ENCODE measurements around the gene EMD.
"Not testable (repeated sequence)": the region's sequence is repeated elsewhere in the genome, so short reads cannot be mapped to it uniquely, and the experiment has no call there.

EMD gene

DNA sequence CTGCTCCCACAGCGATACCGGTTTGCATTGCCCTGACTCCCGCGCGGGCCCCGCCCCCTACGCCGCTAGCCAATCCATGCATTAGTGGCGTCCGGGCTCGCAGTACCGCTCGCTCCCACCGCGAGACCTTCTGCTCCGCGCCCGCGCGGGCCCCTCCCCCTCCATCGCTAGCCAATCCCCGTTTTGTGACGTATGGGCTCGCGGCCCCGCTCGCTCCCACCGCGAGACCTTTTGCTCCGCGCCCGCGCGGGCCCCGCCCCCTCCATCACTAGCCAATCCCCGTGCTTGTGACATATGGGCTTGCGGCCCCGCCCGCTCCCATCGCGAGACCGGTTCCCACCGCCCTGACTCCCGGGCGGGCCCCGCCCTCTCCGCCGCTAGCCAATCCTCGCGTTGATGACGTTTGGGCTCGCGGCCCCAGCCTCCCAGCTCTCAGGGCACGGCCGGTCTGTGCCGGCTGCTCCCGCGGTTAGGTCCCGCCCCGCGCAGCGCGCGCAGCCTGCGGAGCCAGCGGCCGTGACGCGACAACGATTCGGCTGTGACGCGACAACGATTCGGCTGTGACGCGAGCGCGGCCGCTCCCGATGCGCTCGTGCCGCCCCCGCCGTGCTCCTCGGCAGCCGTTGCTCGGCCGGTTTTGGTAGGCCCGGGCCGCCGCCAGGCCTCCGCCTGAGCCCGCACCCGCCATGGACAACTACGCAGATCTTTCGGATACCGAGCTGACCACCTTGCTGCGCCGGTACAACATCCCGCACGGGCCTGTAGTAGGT, at the start of gene EMD:
Gene EMD (plus strand): TSS at position 497 of the 770 bp plus-strand sequence. CDS start 190 bp downstream, at position 687.
- DNase-seq (ENCODE audit: low spot score), result peak; percentile 96

DNA sequence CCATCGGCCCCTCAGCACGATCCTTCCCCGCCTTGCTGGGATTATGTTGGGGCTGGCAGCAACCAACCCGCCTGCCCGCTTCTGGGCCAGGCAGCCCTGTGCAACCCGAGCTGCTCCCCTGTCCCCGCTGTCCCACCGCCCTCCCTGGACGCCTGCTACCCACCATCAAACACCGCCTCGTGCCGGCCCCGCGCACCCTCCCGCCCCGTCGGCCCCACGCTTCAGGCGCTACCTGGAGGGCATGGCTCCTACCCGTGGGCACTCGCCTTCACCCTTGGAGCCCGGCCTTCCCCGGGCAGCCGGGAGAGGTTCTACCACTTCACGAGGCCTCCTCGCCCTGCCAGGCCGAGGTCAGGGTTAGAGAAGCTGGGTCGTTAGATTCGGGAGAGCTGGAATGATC, 46.5 kb upstream of the EMD start:
- DNase-seq (ENCODE audit: low spot score), result no peak

DNA sequence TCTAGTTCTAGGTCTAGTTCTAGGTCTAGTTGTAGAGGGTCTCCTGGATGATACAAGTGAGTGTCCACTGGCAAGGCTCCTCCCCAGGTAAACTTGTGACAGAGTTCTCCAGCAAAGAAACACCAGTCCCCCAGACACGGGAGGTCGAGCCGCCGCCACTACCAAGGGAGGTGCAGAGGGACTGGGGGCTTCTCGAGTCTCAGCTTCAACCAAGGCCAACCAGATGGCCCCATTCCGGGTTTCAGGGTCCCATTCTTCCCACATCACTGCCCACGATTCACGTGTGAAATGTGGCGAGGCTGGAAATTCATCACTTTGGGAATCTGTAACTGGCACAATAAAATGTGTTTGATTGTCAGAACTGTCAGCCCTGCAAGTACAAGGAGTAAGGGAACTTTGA, 46.0 kb upstream of the EMD start:
- no peak for DNase-seq (ENCODE audit: low spot score)

DNA sequence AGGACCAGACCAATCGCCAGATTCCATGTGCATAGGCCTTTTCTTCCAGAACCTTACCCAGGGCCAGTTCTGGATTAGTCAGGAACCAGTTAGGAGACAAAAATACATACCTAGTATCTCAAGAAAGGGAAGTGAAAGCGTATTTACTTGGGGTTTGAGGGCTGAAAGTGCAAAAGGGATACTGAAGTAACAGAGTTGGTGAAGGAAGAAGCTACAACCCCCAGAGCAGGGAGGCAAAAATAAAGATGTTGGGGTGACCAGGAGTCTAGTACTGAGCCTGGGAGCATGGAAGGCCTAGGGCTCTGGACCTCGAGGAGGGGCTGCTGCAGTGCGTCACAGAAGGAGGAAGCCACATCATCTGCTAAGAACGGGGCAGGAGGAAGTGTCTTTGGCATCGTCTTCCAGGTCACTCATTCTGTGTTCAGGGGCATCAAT, 45.2 kb upstream of the EMD start:
- DNase-seq (ENCODE audit: low spot score), result no peak

DNA sequence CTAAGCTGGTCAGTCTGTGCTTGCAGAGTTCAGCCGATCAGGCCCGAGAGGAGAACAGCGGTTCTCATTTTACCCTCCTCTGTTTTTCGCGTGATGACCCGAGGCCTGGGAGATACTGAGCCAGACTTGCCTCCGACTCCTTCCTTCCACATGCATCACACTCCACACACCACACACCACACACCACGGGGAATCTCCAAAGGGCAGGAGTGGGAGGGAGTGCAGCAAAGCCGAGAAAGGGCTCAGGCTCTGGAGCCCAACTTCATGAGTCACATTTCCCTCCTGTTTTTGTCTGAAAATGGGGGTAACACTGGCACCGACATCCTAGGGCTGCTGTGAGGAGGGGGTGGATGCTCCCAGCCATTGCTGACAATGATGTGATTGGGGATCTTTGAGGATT, 44.6 kb upstream of the EMD start:
- no peak for DNase-seq (ENCODE audit: low spot score)

DNA sequence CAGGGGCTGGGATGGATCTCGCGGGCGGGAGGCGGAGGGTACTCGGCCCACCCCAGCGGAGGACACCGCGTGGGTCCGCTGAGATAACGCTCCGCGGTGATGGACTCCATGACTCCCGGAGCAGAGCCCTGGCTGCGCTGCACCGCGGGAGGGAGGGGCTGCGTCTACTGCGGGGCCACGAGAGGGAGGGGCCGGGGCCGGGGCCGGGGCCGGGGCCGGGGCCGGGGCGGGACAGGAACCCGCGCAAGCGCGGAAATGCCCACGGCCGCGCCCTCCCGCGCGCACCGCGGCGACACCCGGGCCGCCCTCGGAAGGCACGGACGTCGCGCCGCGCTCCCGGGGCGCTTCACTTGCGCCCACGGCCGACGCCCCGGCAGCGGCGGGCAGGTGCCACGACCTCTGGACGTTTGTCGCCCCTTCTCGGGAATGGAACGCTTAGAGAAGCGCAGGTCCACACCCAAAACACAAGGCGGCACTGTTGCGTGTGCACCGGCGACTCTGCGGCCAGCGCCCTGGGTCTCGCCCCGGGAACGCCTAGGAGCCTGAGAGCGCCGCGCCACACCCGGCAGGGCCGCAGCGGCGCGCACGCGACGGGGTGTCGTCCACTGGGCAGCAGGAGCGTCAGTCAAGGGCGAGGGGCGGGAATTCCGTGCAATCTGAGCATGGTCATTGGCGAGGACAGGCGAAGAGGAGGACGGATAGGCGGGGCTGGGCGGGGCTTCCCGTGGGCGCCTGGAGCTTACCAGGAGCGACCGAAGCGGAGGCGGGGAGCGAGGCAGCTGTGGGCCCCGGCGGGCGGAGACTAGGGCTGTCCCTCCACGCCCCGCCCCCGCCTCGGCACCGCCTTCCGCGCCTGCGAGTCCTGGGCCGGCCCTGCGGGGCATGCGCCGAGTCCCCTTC, 37.4 kb upstream of the EMD start:
- DNase-seq (ENCODE audit: low spot score), result not testable (repeated sequence)

DNA sequence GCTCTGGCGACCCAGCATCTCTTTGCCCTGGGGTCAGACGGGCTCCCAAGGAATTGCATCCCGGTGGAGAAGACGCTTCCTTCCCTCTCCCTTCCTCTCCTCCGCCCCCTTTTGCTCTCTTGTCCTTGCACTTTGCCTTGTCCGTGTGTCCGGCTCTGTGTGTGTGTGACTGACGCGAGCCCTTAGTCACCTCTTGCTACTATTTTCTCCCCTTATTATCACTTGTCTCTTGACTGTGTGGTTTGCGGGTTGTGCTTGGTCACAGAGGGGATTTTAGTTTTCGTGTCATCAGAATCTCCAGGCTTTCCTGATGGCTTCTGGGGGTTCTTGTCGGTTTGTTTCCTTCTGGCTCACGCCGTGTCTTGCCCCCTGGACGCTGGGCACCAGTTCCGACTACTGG, 36.0 kb upstream of the EMD start:
- DNase-seq (ENCODE audit: low spot score), result not testable (repeated sequence)

DNA sequence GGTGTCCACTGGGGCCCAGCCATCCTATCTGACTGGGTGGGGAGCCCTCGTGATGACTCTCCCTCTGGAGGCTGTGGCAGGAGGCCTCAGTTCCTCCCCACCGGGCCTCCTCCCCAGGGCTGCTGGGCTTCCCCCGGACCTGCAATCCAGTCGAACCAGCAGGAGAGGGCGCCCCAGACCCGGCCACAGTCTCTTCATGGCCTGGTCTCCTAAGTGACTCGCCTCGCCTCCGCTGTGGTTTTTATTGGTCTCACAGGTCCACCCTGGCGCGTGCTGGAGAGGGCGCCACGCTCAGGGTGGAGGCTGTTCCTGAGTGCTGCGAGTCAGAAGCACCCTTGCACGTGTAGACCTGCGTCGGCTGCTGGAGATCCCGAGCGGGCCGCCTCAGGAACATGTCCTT, 35.5 kb upstream of the EMD start:
- DNase-seq (ENCODE audit: low spot score), result not testable (repeated sequence)

DNA sequence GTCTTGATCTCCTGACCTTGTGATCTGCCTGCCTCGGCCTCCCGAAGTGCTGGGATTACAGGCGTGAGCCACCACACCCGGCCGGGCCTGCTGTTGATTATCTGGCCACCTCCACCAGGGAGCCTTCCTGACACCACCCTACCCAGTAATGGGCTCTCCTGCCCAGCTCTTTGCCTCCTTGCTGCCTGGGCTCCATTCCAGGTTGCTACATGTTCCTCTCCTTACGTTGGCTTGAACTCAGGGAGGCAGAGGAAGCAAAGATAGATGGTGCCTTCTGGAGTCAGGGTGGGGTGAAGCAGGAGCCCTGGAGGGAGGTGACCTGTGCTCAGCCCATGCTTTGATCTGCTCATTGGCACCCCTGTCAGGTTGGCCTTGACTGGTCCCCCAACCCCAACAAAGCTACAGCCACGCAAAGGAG, 31.0 kb upstream of the EMD start:
- no peak for DNase-seq (ENCODE audit: low spot score)

DNA sequence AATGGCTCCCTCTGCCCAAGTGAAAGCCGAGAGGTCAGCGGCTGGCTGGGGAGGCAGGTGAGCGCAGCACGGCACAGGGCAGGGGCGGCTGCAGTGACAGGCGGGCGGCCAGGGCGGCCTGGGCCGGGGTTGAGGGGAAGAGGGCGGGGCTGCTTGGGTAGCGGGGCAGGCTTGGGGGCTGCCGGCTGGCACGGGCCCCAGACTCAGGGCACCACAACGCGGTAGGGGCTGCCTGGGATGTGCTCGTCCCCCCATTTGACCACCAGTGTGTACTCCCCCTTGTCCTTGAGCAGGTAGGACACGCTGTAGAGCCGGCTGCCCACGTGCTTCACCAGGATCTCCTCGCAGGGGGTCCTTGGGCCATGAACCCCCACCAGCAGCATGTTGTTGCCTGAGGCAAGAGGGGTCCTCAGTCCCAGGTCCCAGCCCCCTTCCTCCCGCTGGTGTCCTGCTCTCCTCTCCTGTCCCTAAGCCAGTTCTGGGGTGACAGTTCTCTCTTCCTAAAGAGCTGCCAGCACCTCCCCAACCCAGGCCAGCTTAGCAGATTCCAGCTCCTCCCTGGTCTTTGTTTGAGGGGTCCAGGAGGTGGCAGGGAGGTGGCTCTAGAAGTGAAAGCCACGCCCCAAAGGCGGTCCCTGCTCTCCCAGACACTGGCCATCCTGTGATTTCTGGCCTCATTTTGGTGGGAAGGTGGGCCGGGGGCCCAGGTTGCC, 30.3 kb upstream of the EMD start:
- DNase-seq (ENCODE audit: low spot score), result no peak

DNA sequence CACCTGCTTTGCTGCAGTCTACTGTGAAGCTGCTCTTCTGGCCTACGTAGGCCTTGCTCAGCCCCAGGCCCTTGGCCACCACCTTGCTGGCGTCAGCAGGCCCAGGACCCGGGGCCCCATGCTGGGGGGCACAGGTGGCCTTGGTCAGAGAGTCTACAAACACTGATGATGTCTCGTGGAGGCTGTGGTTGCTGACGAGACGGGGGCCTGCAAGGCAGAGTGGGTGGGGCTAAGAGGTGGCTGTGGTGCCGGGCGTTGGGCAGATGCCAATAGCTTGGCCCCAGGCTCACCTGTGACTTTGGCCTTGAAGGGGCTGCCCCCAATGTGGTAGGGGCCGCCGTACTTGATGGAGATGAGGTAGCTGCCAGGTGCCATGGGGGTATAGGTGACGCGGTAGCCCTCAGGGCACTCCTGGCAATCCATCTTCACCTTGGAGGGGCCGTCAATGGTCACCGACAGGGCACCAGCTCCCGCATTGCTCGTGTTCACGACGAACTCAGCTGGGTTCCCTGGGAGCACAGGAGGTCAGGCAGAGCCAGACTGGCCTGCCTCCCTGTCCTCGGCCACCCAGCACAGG, 29.6 kb upstream of the EMD start:
- no peak for DNase-seq (ENCODE audit: low spot score)

DNA sequence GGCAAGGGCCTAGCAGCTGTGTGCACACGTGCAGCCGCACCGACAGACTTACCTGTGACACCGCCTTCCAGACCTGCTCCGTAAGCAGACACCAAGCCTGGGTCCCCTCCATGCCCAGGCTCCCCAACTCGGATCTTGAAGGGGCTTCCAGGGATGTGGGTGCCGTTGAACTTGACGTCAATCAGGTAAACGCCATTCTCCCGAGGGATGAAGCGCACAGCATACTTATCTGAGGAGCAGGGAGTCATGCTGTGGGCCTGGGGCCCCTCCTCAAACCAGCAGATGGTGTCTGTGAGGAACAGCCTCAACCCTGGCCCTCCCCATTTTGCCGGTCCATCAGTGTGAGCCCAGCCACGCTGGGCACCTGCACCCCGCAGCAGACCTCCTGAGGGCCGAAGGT, 29.1 kb upstream of the EMD start:
- DNase-seq (ENCODE audit: low spot score), result no peak

DNA sequence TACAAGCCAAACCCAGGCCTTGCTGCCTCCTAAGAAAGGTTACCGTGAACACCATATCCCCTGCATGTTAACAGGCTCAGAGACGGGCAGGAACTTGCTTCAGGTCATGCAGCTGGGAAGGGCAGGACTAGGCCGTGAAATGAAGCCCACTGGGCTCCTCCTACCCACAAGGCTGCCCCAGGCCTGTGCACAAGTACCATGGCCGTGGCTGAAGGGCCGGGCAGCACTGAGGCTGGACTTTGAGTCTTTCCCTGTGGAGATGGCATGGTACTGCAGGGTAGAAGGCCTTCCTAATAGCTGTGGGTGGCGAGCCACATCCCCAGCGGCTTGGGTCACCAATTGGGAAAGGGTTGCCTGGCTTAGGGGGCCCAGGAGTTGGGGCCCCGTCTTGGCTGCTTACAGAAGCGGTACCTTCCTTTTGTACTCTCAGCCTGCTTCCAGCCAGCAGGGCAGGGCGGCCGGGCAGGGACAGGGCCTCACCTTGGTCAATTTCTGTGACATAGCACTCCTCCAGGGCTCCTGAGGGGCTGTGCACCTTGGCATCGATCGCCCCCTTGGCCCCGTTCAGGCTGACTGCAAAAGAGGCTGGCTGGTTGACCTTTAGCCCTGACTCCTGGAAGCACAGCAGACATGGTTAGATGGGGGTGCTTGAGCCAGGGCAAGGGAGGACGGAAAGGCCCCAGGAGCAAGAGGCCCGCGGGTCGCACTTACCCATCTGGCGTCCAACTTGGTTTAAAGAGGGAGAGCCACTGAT, 28.5 kb upstream of the EMD start:
- no peak for DNase-seq (ENCODE audit: low spot score)

DNA sequence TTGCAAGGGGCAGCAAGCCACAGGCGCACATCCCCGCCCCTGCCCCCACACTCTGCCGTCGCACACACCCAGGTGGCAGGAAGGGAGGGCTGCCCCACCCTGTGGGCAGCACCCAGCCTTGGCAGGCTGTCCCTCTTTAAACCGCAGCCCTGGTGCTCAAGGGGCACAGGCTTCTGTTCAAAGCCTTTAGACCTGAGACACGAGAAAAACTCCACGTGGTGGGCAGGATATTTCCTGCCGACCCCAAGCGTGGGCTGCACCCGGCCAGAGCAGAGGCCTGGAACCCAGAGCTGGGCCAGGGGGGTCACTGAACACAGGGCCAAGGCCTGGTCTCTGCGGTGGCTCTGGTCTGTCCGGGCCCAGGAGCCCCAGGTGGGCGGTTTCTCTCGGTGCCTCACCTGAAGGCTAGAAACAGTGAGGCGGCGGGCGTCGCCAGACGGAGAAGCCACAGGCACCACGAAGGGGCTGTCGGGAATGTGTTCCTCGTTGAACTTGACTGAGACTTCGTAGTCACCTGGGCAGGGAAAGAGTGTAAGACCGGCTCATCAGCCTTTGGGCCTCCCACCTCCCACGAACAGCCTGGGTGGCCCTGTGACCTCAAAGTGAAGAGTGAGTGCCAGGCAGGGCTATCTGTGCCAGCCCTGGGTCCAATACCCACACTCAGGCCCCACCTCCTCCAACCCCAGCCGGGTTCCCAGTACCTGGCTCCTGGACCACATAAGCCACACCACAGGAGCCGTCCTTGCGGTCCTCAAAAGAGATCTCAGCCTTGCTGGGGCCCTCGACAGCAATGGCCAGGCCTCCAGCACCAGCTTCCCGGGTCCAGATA, 27.7 kb upstream of the EMD start:
- DNase-seq (ENCODE audit: low spot score), result no peak

DNA sequence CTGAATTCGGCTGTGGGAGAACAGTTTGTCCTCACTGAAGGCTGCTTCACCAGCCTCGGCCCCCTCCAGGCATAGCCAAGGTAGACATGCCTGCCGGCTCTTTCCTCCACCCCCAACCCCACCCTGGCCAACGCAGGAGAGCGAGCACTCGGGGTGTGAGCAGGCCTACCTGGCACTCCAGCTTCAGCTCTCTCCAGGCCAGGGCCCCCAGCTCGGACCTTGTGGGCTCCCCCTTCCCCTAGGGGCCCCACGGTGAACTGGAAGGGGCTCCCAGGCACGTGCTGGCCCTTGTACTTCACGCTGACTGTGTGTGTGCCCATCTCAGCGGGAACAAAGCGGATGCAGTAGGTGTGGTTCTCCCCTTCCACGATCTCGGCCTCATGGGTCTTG, 27.1 kb upstream of the EMD start:
- DNase-seq (ENCODE audit: low spot score), result no peak

DNA sequence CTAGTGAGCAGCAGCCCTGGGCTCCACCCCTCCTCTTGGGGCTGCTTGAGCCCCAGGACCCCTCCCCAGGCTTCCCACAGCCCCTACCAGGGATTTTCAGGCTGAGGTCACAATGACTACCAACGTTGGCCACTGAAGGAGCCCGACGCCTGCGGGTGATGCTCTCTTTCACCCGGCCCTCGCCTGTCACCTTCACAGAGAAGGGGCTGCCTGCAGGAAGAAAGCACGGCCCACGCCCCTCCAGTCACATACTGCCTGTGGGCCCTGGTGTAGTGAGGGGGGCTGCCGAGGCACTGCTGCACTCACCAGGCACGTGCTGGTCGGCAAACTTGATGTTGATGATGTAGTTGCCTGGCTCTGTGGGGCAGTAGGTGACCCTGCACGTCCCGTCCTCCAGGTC, 26.6 kb upstream of the EMD start:
- DNase-seq (ENCODE audit: low spot score), result no peak

DNA sequence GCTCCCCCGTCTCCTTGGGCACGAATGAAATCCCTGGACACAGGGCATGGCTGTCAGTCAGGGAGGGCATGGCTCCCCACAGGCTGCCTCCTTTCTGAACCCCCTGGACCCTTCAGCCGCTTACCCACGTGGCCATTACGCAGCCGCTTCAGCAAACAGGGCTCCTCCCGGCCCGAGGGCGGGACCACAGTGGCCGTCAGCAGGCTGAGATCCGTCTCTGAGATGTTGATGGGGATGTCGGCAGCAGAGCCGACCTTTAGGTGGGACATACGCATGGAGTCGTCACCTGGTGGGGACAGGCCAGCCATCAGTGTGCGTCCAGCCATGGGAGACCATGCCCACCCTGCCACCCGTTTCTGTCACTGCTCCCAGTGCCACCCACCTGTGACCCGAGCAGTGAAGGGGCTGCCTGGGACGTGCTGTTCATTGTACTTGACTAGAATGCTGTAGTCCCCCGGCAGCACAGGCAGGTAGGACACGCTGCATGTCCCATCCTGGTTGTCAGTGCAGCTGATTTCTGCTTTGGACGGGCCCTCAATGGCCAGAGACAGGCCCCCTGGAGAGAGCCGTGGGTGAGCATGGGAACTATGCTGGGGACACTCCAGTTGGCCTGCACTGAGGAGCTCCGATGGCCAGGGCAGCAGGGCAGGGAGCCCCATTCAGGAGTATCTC, 25.8 kb upstream of the EMD start:
- DNase-seq (ENCODE audit: low spot score), result no peak

DNA sequence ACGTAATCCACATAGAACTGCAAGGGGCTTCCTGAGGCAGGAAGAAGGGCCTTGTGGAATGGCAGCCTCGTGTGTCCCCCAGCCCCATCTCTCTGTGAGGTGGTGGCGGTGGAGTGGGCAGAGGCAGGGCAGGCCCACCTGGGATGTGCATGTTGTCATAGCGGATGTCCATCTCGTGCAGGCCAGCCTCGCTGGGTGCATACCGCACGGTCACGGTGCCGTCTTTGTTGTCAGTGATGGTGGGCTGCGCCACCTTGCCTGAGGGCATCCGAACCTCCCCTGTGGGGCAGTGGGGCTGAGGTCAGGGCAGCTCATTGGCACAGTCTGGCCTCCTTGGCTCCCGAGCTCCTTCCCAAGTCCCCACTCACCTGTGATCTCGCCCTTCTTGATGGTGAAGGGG, 25.1 kb upstream of the EMD start:
- no peak for DNase-seq (ENCODE audit: low spot score)

DNA sequence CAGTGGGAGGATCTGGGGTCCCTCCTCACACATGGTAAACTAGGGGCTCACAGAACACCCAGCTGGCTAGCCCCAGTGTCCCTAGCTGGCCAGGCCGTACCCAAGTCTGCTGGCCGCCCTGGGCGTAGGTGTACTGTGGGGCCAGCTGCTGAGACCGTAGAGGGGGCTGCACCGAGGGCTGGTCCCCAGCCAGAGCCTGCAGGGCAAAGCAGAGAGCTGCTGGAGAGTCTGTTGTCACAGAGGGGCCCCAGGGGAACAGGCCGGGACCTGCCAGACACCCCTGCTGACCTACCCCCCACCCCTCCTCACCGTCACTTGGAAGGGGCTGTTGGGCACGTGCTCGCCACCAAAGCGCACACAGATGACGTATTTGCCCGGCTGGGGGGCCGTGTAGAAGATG, 24.6 kb upstream of the EMD start:
- no peak for DNase-seq (ENCODE audit: low spot score)
